ENCODE data around the gene RBM47. TPM values are rescaled to one million over a fixed set of nuclear protein-coding genes. Genes with fewer than 3 reads are reported as not detected.
"Not testable (repeated sequence)": the region's sequence is repeated elsewhere in the genome, so short reads cannot be mapped to it uniquely, and the experiment has no call there.

The RBM47 gene
- total and polyA plus RNA-seq, 3 donors from 2014 or later = 17.8 to 95.1 (median 51.7) TPM

DNA sequence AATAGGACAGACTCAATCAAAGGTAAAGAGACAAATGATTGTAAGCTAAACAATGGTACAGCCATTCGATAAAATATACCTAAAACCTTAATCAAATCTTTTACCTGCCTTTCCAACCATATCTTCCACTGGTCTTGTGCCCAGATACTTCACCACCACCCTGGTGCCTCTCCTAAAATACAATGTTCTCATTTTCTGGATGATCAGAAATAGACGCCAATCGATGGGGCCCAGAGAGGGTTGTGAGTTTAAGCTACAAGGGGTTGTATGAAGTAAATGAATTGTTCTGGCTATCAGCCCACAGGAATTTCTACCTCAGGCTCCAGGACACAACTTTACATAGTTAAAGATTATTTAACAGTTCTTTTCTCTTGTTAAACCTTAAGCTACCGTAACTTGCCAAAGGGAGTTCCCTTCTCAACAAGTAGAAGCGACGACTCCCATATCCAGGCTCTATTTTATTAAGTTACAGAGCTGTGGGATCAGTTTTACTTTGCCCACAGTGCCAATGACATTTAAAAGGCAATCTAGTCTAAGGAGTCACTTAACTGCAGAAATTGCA, 195.5 kb downstream of the RBM47 start:
- 92 to 97% methylated on average over 6 of the region's 6 CpGs for WGBS, 2 donors
- TF ChIP-seq POLR2A (IDR thresholded peaks at IDR 0.05) = no peak

DNA sequence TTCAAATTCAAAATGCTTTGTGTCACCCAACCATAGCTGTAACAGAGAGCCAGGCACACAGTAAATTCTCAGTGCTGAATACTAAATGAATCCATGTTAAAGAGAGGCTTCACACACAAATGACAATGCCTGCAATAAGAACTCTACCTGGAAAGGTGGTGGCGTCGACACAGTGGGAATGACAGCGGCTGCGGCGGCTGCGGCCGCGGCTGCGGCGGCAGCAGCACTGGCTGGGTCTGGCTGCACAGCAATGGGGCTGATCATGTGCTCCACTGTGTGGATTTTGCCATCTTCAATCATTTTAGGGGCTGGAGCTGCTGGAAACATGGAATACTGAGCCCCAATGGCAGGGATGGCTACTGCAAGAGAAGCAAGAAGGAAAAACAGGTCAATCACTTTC, 197.2 kb downstream of the RBM47 start:
- H3K9me3 ChIP-seq = no peaks in the 10 kb centered on the region
- TF ChIP-seq, protein P1, sequence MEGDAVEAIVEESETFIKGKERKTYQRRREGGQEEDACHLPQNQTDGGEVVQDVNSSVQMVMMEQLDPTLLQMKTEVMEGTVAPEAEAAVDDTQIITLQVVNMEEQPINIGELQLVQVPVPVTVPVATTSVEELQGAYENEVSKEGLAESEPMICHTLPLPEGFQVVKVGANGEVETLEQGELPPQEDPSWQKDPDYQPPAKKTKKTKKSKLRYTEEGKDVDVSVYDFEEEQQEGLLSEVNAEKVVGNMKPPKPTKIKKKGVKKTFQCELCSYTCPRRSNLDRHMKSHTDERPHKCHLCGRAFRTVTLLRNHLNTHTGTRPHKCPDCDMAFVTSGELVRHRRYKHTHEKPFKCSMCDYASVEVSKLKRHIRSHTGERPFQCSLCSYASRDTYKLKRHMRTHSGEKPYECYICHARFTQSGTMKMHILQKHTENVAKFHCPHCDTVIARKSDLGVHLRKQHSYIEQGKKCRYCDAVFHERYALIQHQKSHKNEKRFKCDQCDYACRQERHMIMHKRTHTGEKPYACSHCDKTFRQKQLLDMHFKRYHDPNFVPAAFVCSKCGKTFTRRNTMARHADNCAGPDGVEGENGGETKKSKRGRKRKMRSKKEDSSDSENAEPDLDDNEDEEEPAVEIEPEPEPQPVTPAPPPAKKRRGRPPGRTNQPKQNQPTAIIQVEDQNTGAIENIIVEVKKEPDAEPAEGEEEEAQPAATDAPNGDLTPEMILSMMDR (IDR thresholded peaks at IDR 0.05) = no peak
- TF ChIP-seq POLR2A (IDR thresholded peaks at IDR 0.05) = no peak
- H3K27ac ChIP-seq = no peak overlapping the region
- H3K4me1 ChIP-seq = no peaks in the 10 kb centered on the region
- intact Hi-C loops (cut with DNase I; ENCODE audit: low total_unique reads) = no loop called here
- no peaks in the 10 kb centered on the region for H3K27me3 ChIP-seq
- DNase-seq = no peak
- no peaks in the 10 kb centered on the region for H3K36me3 ChIP-seq (ENCODE audit: low read depth, missing control alignments)
- no peak overlapping the region for H3K4me3 ChIP-seq
- WGBS, 2 donors = 98% methylated on average over 10 of the region's 10 CpGs

More for the DNA sequence above, 195.5 kb downstream of the RBM47 start:
- Histone ChIP-seq H3K36me3 (ENCODE audit: low read depth, missing control alignments) (no peaks in the 10 kb centered on the region), H3K4me1 (no peaks in the 10 kb centered on the region), H3K27ac (no peak overlapping the region), H3K9me3 (no peaks in the 10 kb centered on the region), H3K27me3 (no peaks in the 10 kb centered on the region), H3K4me3 (no peak overlapping the region)
- intact Hi-C loops (cut with DNase I; ENCODE audit: low total_unique reads) = no loop called here
- DNase-seq = no peak

DNA sequence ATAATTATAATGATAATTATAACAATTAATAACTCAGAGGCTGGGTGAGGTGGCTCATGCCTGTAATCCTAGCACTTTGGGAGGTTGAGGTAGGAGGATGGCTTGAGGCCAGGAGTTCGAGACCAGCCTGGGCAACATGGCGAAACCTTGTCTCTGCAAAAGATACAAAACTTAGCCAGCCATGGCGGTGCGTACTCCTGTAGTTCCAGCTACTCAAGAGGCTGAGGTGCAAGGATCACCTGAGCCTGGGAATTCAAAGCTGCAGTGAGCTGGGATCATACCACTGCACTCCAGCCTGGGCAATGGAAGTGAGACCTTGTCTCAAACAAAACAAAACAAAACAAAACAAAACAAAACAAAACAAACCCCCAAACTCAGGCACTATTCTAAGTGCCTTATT, 201.8 kb downstream of the RBM47 start:
- WGBS, 2 donors = 88 to 92% methylated on average over 4 of the region's 4 CpGs
- H3K36me3 ChIP-seq (ENCODE audit: low read depth, missing control alignments); H3K27ac ChIP-seq; H3K4me1 ChIP-seq; intact Hi-C loops (cut with DNase I; ENCODE audit: low total_unique reads); H3K9me3 ChIP-seq; DNase-seq; H3K27me3 ChIP-seq; H3K4me3 ChIP-seq: not testable (repeated sequence)

DNA sequence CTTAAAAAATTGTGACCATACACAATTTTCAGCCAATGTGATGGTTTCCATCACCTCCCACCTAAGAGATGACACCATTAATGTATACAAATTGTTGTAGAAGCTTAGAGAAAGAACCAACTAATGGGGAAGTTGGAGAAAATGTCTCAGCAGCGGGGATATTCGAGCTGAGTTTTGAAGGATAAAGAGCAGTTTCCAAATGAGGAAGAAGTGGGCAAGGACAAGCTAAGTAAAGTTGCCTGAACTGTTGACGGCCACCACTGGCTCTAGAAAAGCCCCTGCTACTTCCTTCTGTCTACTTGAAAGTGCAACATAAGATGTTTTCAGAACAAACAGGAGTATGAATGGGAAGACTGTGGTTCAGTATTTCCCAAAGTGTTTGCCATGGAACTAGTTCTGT, 202.5 kb downstream of the RBM47 start:
- no peak for DNase-seq
- no peak for TF ChIP-seq POLR2A (IDR thresholded peaks at IDR 0.05)
- TF ChIP-seq, protein P1 (IDR thresholded peaks at IDR 0.05) = no peak
- no peaks in the 10 kb centered on the region for H3K4me1 ChIP-seq
- WGBS, 2 donors = 87 to 95% methylated on average over 3 of the region's 3 CpGs
- H3K4me3 ChIP-seq = no peak overlapping the region
- intact Hi-C loops (cut with DNase I; ENCODE audit: low total_unique reads) = no loop called here
- no peaks in the 10 kb centered on the region for H3K9me3 ChIP-seq
- H3K36me3 ChIP-seq (ENCODE audit: low read depth, missing control alignments) = no peaks in the 10 kb centered on the region
- no peaks in the 10 kb centered on the region for H3K27me3 ChIP-seq
- no peak overlapping the region for H3K27ac ChIP-seq

DNA sequence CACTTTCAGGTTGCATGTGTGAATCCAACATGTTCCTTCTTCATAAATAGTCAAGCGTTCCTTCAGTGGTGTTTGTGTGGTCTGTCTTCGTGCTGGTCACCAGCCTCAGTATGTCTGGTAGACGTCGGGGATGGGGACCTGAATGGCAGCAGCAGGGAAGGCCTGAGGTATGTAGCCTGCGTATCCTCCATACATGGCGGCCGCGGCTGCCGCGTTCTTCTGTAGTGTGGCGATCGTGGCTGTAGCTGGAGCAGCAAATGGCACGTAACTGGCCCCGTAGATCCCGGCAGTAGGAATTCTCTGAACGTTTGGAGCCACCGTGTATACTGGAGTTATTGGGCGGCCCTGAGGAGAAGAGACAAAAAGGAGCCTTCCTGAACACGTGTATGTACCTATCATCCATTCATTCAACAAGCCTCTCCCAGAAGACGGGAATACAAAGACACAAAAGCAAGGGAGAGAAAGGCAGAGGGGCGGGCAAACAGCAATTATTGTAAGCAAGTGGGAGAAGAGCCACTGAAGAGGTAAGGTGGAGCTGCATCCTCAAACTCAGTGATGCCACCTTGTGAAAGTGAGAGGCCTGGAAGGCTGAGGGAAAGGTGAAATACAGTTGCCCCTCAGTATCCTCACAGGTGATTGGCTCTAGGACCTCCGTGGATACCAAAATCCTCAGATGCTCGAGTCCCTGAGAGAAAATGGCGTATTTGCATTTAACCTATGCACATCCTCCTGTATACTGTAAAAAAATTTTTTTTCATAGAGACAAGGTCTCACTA, 203.7 kb downstream of the RBM47 start:
- no peak overlapping the region for H3K4me3 ChIP-seq
- H3K4me1 ChIP-seq = no peaks in the 10 kb centered on the region
- intact Hi-C loops (cut with DNase I; ENCODE audit: low total_unique reads) = no loop called here
- no peaks in the 10 kb centered on the region for H3K9me3 ChIP-seq
- no peak for DNase-seq
- no peaks in the 10 kb centered on the region for H3K27me3 ChIP-seq
- TF ChIP-seq POLR2A (IDR thresholded peaks at IDR 0.05) = no peak
- TF ChIP-seq, protein P1 (IDR thresholded peaks at IDR 0.05) = no peak
- H3K27ac ChIP-seq = no peak overlapping the region
- 75 to 79% methylated on average over 24 of the region's 24 CpGs for WGBS, 2 donors
- H3K36me3 ChIP-seq (ENCODE audit: low read depth, missing control alignments) = no peaks in the 10 kb centered on the region
